GM23338 (cell line): ENCODE measurements around the gene HSF4. TPM values are rescaled to one million over a fixed set of nuclear protein-coding genes. Genes with fewer than 3 reads are reported as not detected.

Source experiments
- ATAC-seq: fragments of 200-7000 bp; cut with Tn5 transposase; 3 replicates; pipeline ENCODE4 v1.9.1; 2020
- DNase-seq: peaks from one replicate; pipeline ENCODE4 v3.0.0-alpha.2; 2015; ENCODE audit warnings: low spot score
- H2AFZ ChIP-seq: fragments of 200-600 bp; sonication (generic); 2 replicates; pipeline ENCODE4 v1.8.0; 2016; ENCODE audit warnings: antibody characterized with exemption, mild to moderate bottlenecking, moderate library complexity
- H3F3A ChIP-seq: fragments of 200-600 bp; sonication (generic); replicated peaks from 2 replicates; pipeline ENCODE4 v1.8.0; 2017; ENCODE audit warnings: antibody characterized with exemption, mixed run types, low read depth
- H3K27ac ChIP-seq: fragments of 200-600 bp; sonication (generic); 2 replicates; pipeline ENCODE4 v1.6.1; 2016; ENCODE audit warnings: low read depth
- H3K27me3 ChIP-seq: fragments of 200-600 bp; sonication (generic); 2 replicates; pipeline ENCODE4 v1.8.0; 2016; ENCODE audit warnings: mild to moderate bottlenecking, mixed run types, moderate library complexity; ENCODE audit not compliant: insufficient read depth
- H3K36me3 ChIP-seq: fragments of 200-600 bp; sonication (generic); 2 replicates; pipeline ENCODE4 v1.8.0; 2016; ENCODE audit warnings: mild to moderate bottlenecking; ENCODE audit not compliant: insufficient read depth
- H3K4me1 ChIP-seq: fragments of 200-600 bp; sonication (generic); 2 replicates; pipeline ENCODE4 v1.8.0; 2016; ENCODE audit warnings: mild to moderate bottlenecking, moderate library complexity; ENCODE audit not compliant: insufficient read depth
- H3K4me2 ChIP-seq: fragments of 200-600 bp; sonication (generic); 2 replicates; pipeline ENCODE4 v1.7.1; 2017; ENCODE audit warnings: mixed run types
- H3K4me3 ChIP-seq: fragments of 200-600 bp; sonication (generic); 2 replicates; pipeline ENCODE4 v1.6.1; 2016; ENCODE audit warnings: mixed run types
- H3K79me2 ChIP-seq: fragments of 200-600 bp; sonication (generic); replicated peaks from 2 replicates; pipeline ENCODE4 v1.8.0; 2017; ENCODE audit warnings: mild to moderate bottlenecking; ENCODE audit not compliant: insufficient read depth
- H3K9me2 ChIP-seq: fragments of 200-600 bp; sonication (generic); 2 replicates; pipeline ENCODE4 v1.8.0; 2017; ENCODE audit not compliant: insufficient read depth
- H4K20me1 ChIP-seq: fragments of 200-600 bp; sonication (generic); replicated peaks from 2 replicates; pipeline ENCODE4 v1.8.0; 2017; ENCODE audit warnings: mild to moderate bottlenecking; ENCODE audit not compliant: insufficient read depth
- H3K27ac Mint-ChIP-seq: 2 replicates; pipeline ENCODE4 v1.8.0; 2020; ENCODE audit warnings: inconsistent platforms, mild to moderate bottlenecking, moderate library complexity, mixed read lengths
- H3K27me3 Mint-ChIP-seq: 3 replicates; pipeline ENCODE4 v1.8.0; 2022; ENCODE audit warnings: low read depth, mild to moderate bottlenecking, moderate library complexity, mixed read lengths, inconsistent platforms; ENCODE audit not compliant: insufficient read depth, poor library complexity
- H3K36me3 Mint-ChIP-seq: 3 replicates; pipeline ENCODE4 v1.8.0; 2021; ENCODE audit warnings: low read depth, mild to moderate bottlenecking, inconsistent platforms, moderate library complexity, mixed read lengths
- H3K4me1 Mint-ChIP-seq: 3 replicates; pipeline ENCODE4 v1.8.0; 2020; ENCODE audit warnings: mild to moderate bottlenecking, inconsistent platforms, mixed read lengths
- H3K4me3 Mint-ChIP-seq: 3 replicates; pipeline ENCODE4 v1.8.0; 2021; ENCODE audit warnings: moderate library complexity, mild to moderate bottlenecking, inconsistent platforms, mixed read lengths
- H3K9me3 Mint-ChIP-seq: 3 replicates; pipeline ENCODE4 v1.8.0; 2020; ENCODE audit warnings: moderate library complexity, mild to moderate bottlenecking, inconsistent platforms, mixed read lengths
- CREB1 ChIP-seq: fragments of 250-450 bp; sonication (Bioruptor Pico); IDR thresholded peaks from 2 replicates; pipeline ENCODE4 v1.5.0; 2020; ENCODE audit warnings: low read depth, mild to moderate bottlenecking, moderate library complexity
- CTCF ChIP-seq, 2 experiments: fragments of 200-600 bp in 1 of 2; sonication (generic) in 1 of 2; conservative IDR thresholded peaks; 2 replicates each; pipeline versions ENCODE4 v1.5.1 to v1.6.1; 2016 to 2017; ENCODE audit warnings: antibody characterized with exemption in 2 of 2, low read depth in 2 of 2, mild to moderate bottlenecking in 2 of 2, moderate library complexity in 1 of 2
- ETS1 ChIP-seq: IDR thresholded peaks from 2 replicates; pipeline ENCODE4 v1.6.1; 2016; ENCODE audit warnings: antibody characterized with exemption
- EZH2 ChIP-seq: fragments of 200-600 bp; sonication (generic); IDR thresholded peaks from one replicate; pipeline ENCODE4 v1.8.0; 2017; ENCODE audit warnings: antibody characterized with exemption, mild to moderate bottlenecking, low read depth; ENCODE audit not compliant: unreplicated experiment
- EZH2phosphoT487 ChIP-seq: fragments of 200-600 bp; sonication (generic); IDR thresholded peaks from one replicate; pipeline ENCODE4 v1.8.1; 2018; ENCODE audit warnings: antibody characterized with exemption; ENCODE audit not compliant: unreplicated experiment
- JUNB ChIP-seq: IDR thresholded peaks from one replicate; pipeline ENCODE4 v1.6.1; 2016; ENCODE audit warnings: antibody characterized with exemption; ENCODE audit not compliant: unreplicated experiment
- NANOG ChIP-seq: IDR thresholded peaks from 2 replicates; pipeline ENCODE4 v1.6.1; 2016; ENCODE audit warnings: antibody characterized with exemption, borderline replicate concordance
- POLR2AphosphoS5 ChIP-seq: IDR thresholded peaks from 2 replicates; pipeline ENCODE4 v1.6.1; 2016; ENCODE audit warnings: antibody characterized with exemption, low read depth
- REST ChIP-seq: IDR thresholded peaks from one replicate; pipeline ENCODE4 v1.6.1; 2018; ENCODE audit warnings: antibody characterized with exemption; ENCODE audit not compliant: unreplicated experiment
- STAT1 ChIP-seq: IDR thresholded peaks from one replicate; pipeline ENCODE4 v1.6.1; 2016; ENCODE audit warnings: antibody characterized with exemption; ENCODE audit not compliant: unreplicated experiment
- ZNF114 ChIP-seq: fragments of 250-450 bp; sonication (Bioruptor Pico); IDR thresholded peaks from 2 replicates; pipeline ENCODE4 v1.5.0; 2020; ENCODE audit warnings: mild to moderate bottlenecking, moderate library complexity
- ZNF331 ChIP-seq: fragments of 250-450 bp; sonication (Bioruptor Pico); IDR thresholded peaks from 2 replicates; pipeline ENCODE4 v1.5.0; 2020; ENCODE audit warnings: low read depth, mild to moderate bottlenecking, moderate library complexity
- ZNF462 ChIP-seq: fragments of 250-450 bp; sonication (Bioruptor Pico); IDR thresholded peaks from 2 replicates; pipeline ENCODE4 v1.5.0; 2020; ENCODE audit warnings: mild to moderate bottlenecking, moderate library complexity
- polyA plus RNA-seq: library from polyadenylated mRNA; unstranded; fragments of >200 nt; fragmentation: Nextera tagmentation; extraction: Ambion mirVana; gene quantifications from 2 replicates; pipeline ENCODE4 v1.2.1, GENCODE V29; 2016
- total RNA-seq: library from RNA; depleted of rRNA; stranded (reverse); fragments of >200 nt; shearing (Covaris generic); gene quantifications from 2 replicates; pipeline ENCODE4 v1.2.3, GENCODE V29; 2014

Gene HSF4
- total and polyA plus RNA-seq, 2 experiments from 2014 or later = 0.19 to 1.3 TPM

DNA sequence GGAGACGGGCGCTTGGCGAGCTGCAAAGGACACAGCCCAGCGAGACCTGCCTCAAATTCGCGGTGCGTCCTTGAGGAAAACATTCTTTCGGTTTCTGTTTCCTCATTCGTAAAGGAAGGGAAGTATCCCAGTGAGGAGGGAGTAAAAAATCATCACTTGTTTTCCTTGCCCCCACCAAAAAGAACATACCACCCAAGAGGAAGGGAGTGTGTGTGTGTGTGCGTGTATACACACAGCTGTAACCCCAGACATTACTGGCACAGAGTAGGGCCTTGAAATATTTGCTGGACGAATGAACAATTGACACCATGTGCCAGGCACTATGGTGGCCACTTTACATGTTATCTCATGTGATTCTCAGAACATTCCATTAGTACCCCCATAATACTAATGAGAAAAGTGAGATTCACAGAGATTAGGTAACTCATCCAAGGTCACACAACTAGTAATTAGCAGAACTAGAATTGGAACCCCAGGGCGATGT is 21.1 kb downstream of the HSF4 start:
- peak overlapping the region; percentile 84 for H3K4me3 Mint-ChIP-seq

More for the DNA sequence above, 21.1 kb downstream of the HSF4 start:
- Histone ChIP-seq H3K36me3 (no peaks in the 10 kb centered on the region), H3F3A (0 out of 2 replicates have a peak, but pooled peaks cover 3% of the 10 kb centered on the region), H3K4me2 (peak overlapping the region; percentile 41; the same call in 1 of the 2 replicates), H3K9me2 (no peaks in the 10 kb centered on the region), H3K4me3 (no peak overlapping the region; the same call in 1 of the 2 replicates), H4K20me1 (no peaks in the 10 kb centered on the region), H3K27ac (no peak overlapping the region), H2AFZ (no peak overlapping the region), H3K79me2 (peaks cover 10% of the 10 kb centered on the region), H3K27me3 (peaks cover 28% of the 10 kb centered on the region), H3K4me1 (peaks cover 14% of the 10 kb centered on the region)
- TF ChIP-seq REST = no peak
- TF ChIP-seq NANOG = no peak
- TF ChIP-seq CREB1 (CRISPR knock-in tag) = no peak
- TF ChIP-seq CTCF (conservative IDR thresholded peaks at IDR 0.05; ENCODE audit: low read depth in 2 of 2) = no peak
- TF ChIP-seq POLR2AphosphoS5 = no peak
- no peak for TF ChIP-seq EZH2
- no peak for TF ChIP-seq ZNF462 (CRISPR knock-in tag)
- TF ChIP-seq JUNB = no peak
- no peak for TF ChIP-seq STAT1
- no peak for TF ChIP-seq ZNF114 (CRISPR knock-in tag)
- TF ChIP-seq ETS1 = no peak
- no peak for TF ChIP-seq EZH2phosphoT487
- no peak for TF ChIP-seq ZNF331 (CRISPR knock-in tag)
- no peak overlapping the region for H3K27ac Mint-ChIP-seq
- H3K27me3 Mint-ChIP-seq = peaks cover 30% of the 10 kb centered on the region
- H3K4me1 Mint-ChIP-seq = peaks cover 16% of the 10 kb centered on the region
- DNase-seq (no peak), ATAC-seq (no peak)
- H3K9me3 Mint-ChIP-seq = no peaks in the 10 kb centered on the region; the same call in 2 of the 3 replicates
- H3K36me3 Mint-ChIP-seq = no peaks in the 10 kb centered on the region
